ENCODE measurements around the gene IRF1.

The IRF1 gene

DNA sequence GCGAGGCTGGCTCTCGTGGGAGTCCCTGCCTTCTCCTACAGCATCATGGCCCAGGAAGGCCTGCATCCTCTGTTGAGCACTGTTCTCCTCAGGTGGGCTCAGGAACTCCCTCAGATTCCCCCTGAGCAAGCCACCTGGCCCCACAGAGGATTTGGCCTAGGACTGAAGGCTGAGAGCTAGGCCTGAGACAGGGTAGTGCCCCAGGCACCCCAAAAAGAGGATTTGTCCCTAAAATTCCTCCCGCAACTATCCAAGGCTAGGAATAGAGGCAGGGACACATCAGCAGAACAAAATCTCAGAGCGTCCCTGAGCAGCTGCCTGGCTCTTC, 11.0 kb upstream of the IRF1 start:
- Histone ChIP-seq H3K36me3 (no peaks in the 10 kb centered on the region), H3K27me3 (no peaks in the 10 kb centered on the region), H3K9me3 (no peaks in the 10 kb centered on the region), H3K4me1 (peaks cover 66% of the 10 kb centered on the region), H3K4me3 (no peak overlapping the region), H3K9ac (peak overlapping the region; percentile 13), H4K20me1 (no peaks in the 10 kb centered on the region), H3K4me2 (peak overlapping the region; percentile 91), H3K27ac (peak overlapping the region; percentile 82)
- TF ChIP-seq Cebpa-rat (IDR thresholded peaks at IDR 0.05), result no peak

GRCh38 chr5:132500931-132501628, 10.5 kb upstream of the IRF1 start:
- Histone ChIP-seq H3K27me3 (no peaks in the 10 kb centered on the region), H3K36me3 (no peaks in the 10 kb centered on the region), H3K9me3 (no peaks in the 10 kb centered on the region), H3K4me1 (peaks cover 65% of the 10 kb centered on the region), H4K20me1 (no peaks in the 10 kb centered on the region), H3K9ac (peak overlapping the region; percentile 13), H3K4me2 (peak overlapping the region; percentile 91), H3K27ac (peak overlapping the region; percentile 82), H3K4me3 (no peak overlapping the region)
- TF ChIP-seq Cebpa-rat (IDR thresholded peaks at IDR 0.05), result no peak

- Histone ChIP-seq H3K36me3 (no peaks in the 10 kb centered on the region), H3K4me1 (peaks cover 62% of the 10 kb centered on the region), H3K4me3 (no peak overlapping the region), H3K27ac (peak overlapping the region; percentile 82), H3K4me2 (peak overlapping the region; percentile 91), H4K20me1 (no peaks in the 10 kb centered on the region), H3K27me3 (no peaks in the 10 kb centered on the region), H3K9me3 (no peaks in the 10 kb centered on the region), H3K9ac (no peak overlapping the region; the same call in 1 of the 2 replicates)
- TF ChIP-seq Cebpa-rat (IDR thresholded peaks at IDR 0.05), result no peak
Measured at GRCh38 chr5:132500244-132500930, 9.8 kb upstream of the IRF1 start.

DNA sequence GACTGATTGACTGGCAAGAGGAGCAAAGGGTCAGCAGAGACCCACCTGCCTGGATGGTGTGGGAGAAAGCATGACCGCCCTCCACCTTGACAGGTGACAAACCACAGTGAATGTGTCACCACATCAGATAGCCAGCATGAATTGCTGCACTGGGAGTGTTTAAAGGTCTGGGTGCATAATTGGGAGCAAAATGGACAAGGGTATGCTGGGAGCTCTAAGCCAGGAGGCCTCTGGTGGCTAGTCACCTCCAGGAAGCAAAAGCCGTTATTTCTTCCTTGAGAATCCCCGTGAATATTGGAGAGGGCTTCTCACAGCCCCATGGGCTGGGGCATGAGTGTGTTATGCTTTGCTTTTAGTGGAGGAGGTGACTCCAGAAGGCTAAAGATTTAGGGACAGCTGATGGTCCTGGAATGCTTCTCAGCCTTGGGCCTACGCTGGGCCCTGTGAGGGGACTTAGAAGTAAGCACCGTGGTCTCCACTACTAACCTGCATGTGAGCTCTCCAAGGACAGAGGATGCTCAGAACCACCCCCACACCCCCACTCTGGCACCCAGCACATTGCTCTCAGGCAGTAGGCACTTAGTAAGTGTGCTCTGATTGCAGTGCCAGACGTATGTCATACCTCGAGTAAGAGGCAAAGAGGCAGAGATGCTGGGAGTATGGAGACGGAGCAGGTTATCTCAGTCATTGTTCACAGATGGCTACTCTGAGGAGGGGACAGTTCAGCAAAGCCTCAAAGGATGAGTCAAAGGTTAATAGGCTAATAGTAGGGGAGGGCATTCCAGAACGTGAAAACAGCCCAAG, 9.1 kb upstream of the IRF1 start:
- H3K9ac ChIP-seq, result no peak overlapping the region
- H3K9me3 ChIP-seq, result no peaks in the 10 kb centered on the region
- no peaks in the 10 kb centered on the region for H4K20me1 ChIP-seq
- H3K4me1 ChIP-seq, result peaks cover 70% of the 10 kb centered on the region
- no peaks in the 10 kb centered on the region for H3K36me3 ChIP-seq
- peak overlapping the region; percentile 91 for H3K4me2 ChIP-seq
- peak overlapping the region; percentile 82 for H3K27ac ChIP-seq
- TF ChIP-seq Cebpa-rat (IDR thresholded peaks at IDR 0.05), result no peak
- H3K27me3 ChIP-seq, result no peaks in the 10 kb centered on the region
- H3K4me3 ChIP-seq, result no peak overlapping the region

- Histone ChIP-seq H4K20me1 (no peaks in the 10 kb centered on the region), H3K4me3 (no peak overlapping the region), H3K9ac (no peak overlapping the region), H3K4me2 (peak overlapping the region; percentile 91), H3K9me3 (no peaks in the 10 kb centered on the region), H3K4me1 (peaks cover 78% of the 10 kb centered on the region), H3K27ac (peak overlapping the region; percentile 82), H3K27me3 (no peaks in the 10 kb centered on the region), H3K36me3 (no peaks in the 10 kb centered on the region)
- no peak for TF ChIP-seq Cebpa-rat (IDR thresholded peaks at IDR 0.05)
Measured at GRCh38 chr5:132498686-132499271, 8.2 kb upstream of the IRF1 start.

- H3K27me3 ChIP-seq, result no peaks in the 10 kb centered on the region
- H3K9ac ChIP-seq, result no peak overlapping the region
- TF ChIP-seq Cebpa-rat (IDR thresholded peaks at IDR 0.05), result no peak
Measured at GRCh38 chr5:132498152-132498551, 7.6 kb upstream of the IRF1 start.

DNA sequence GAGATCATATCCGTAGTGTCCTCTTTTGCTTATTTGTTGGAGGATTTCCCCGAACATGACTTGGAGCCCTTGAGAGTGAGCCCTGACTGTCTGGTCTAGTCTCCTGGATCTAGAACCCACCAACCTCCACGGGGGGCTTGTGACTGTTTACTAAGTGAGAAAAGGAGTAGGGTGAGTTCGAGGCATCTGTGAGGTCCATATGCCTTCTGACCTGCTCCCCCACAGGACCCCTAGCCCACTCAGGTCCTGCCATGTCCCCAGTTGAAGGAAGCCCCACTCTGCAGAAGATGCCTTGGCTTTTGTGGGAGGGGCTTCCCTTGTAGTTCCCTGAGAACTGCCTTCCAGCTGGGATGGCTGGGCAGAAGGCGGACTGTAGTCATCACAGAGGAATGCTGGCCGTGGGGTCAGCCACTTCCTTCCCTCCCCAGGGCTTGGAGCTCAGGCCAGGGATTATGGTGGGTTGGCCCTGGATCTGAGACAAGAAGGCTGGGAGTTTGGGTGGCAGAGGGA, 7.0 kb upstream of the IRF1 start:
- Histone ChIP-seq H3K27me3 (no peaks in the 10 kb centered on the region), H3K27ac (peak overlapping the region; percentile 82), H3K4me2 (peak overlapping the region; percentile 91), H3K9ac (peak overlapping the region; percentile 78), H3K36me3 (no peaks in the 10 kb centered on the region), H3K4me1 (peaks cover 87% of the 10 kb centered on the region), H3K9me3 (no peaks in the 10 kb centered on the region), H4K20me1 (no peaks in the 10 kb centered on the region), H3K4me3 (peak overlapping the region; percentile 72)
- no peak for TF ChIP-seq Cebpa-rat (IDR thresholded peaks at IDR 0.05)

More at GRCh38 chr5:132498152-132498551, 7.6 kb upstream of the IRF1 start:
- Histone ChIP-seq H3K4me3 (no peak overlapping the region), H3K4me2 (peak overlapping the region; percentile 91), H3K9me3 (no peaks in the 10 kb centered on the region), H3K27ac (peak overlapping the region; percentile 82), H3K36me3 (no peaks in the 10 kb centered on the region), H4K20me1 (no peaks in the 10 kb centered on the region), H3K4me1 (peaks cover 85% of the 10 kb centered on the region)

DNA sequence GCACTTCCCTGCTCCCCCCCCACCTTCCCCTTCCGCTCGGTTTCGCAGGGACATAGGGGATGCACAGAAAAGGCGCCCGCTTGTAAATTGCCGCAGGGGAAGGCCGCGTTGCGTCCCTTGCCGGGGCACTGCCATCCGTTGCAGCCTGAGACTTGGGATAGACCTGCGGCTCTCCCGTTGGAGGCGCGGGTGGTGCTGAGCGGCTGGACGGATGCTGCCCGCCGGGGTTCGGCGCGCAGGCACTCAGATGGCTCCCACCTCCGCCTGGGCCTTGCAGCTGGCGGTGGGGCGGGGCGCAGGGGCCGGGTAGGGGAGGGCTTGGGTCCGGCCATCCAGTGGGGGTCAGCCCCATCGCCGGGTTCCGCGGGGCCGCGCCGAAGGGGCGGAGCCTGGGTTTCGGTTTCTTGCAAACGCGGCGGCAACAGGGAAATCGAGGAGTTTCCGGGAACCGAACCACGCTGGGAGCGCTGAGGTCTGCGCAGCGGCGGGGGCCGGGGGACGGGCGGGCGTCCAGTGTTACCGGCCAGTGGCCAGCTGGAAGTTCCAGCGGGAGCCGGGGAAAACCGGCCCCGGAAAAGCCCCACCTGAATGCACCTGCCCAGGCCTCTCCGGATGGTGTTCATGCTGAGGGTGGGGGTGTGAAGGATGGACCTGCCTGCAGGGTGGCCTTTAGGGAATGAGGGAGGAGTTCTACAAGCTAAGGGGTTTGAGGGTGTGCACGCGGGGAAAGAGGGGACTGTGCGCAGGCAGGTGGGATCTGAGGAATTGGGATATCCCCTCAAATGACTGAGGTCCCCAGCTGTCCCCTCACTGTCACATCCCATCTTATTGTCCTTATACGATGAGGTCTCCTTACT, 6.3 kb upstream of the IRF1 start:
- Histone ChIP-seq H3K27ac (peak overlapping the region; percentile 82), H3K4me1 (peaks cover 87% of the 10 kb centered on the region), H3K27me3 (no peaks in the 10 kb centered on the region), H3K36me3 (no peaks in the 10 kb centered on the region), H3K9me3 (no peaks in the 10 kb centered on the region), H3K4me3 (peak overlapping the region; percentile 72), H3K4me2 (peak overlapping the region; percentile 91), H4K20me1 (no peaks in the 10 kb centered on the region), H3K9ac (peak overlapping the region; percentile 78)
- TF ChIP-seq Cebpa-rat (IDR thresholded peaks at IDR 0.05), result no peak

GRCh38 chr5:132496191-132496630, 5.6 kb upstream of the IRF1 start:
- Histone ChIP-seq H3K4me2 (peak overlapping the region; percentile 91), H3K4me1 (peaks cover 87% of the 10 kb centered on the region), H3K9ac (peak overlapping the region; percentile 78)

More at GRCh38 chr5:132496191-132496630, 5.6 kb upstream of the IRF1 start:
- H3K9me3 ChIP-seq, result no peaks in the 10 kb centered on the region
- TF ChIP-seq Cebpa-rat (IDR thresholded peaks at IDR 0.05), result no peak
- H3K27me3 ChIP-seq, result no peaks in the 10 kb centered on the region
- H3K27ac ChIP-seq, result peak overlapping the region; percentile 82
- no peaks in the 10 kb centered on the region for H4K20me1 ChIP-seq
- H3K36me3 ChIP-seq, result no peaks in the 10 kb centered on the region
- H3K4me3 ChIP-seq, result peak overlapping the region; percentile 72
